Activated T-helper 1 cell treated with anti-CD3 and anti-CD28 coated beads, Interleukin-2, amount 50 U/mL, for 16 hours (primary cell): ENCODE measurements around the gene HERC2.
"Not testable (repeated sequence)": the region's sequence is repeated elsewhere in the genome, so short reads cannot be mapped to it uniquely, and the experiment has no call there.

Source experiments
- DNase-seq, 2 donors: peaks; one replicate each; pipeline ENCODE4 v3.0.0-alpha.2; 2020; ENCODE audit warnings: low read depth in 1 of 2, low spot score in 1 of 2

Gene HERC2

GRCh38 chr15:28322129-28322588, at the start of gene HERC2:
TSS of gene HERC2 (minus strand) at chr15:28322179. CDS start at chr15:28321433, 746 bp downstream.
- DNase-seq, result not testable (repeated sequence)

GRCh38 chr15:28365502-28365901, 43.5 kb upstream of the HERC2 start:
- DNase-seq, result not testable (repeated sequence)

GRCh38 chr15:28357984-28358383, 36.0 kb upstream of the HERC2 start, which contains the start of gene GOLGA6L24:
TSS of gene GOLGA6L24 (minus strand) at chr15:28358084. CDS start at chr15:28358023, 61 bp downstream.
- not testable (repeated sequence) for DNase-seq

GRCh38 chr15:28321358-28322078, 461 bp downstream of the HERC2 start:
- not testable (repeated sequence) for DNase-seq

- not testable (repeated sequence) for DNase-seq
Measured at GRCh38 chr15:28319725-28320124, 2.3 kb downstream of the HERC2 start.

GRCh38 chr15:28318828-28319227, 3.2 kb downstream of the HERC2 start:
- not testable (repeated sequence) for DNase-seq

GRCh38 chr15:28318122-28318521, 3.9 kb downstream of the HERC2 start:
- not testable (repeated sequence) for DNase-seq

- not testable (repeated sequence) for DNase-seq
Measured at GRCh38 chr15:28316958-28317357, 5.0 kb downstream of the HERC2 start.

GRCh38 chr15:28310454-28310853, 11.5 kb downstream of the HERC2 start:
- DNase-seq, result not testable (repeated sequence)

- not testable (repeated sequence) for DNase-seq
Measured at GRCh38 chr15:28308718-28309117, 13.3 kb downstream of the HERC2 start.

GRCh38 chr15:28305700-28306099, 16.3 kb downstream of the HERC2 start:
- DNase-seq, result not testable (repeated sequence)

GRCh38 chr15:28297434-28297833, 24.5 kb downstream of the HERC2 start:
- not testable (repeated sequence) for DNase-seq

GRCh38 chr15:28296814-28297213, 25.2 kb downstream of the HERC2 start:
- DNase-seq, result not testable (repeated sequence)

GRCh38 chr15:28295009-28295563, 26.9 kb downstream of the HERC2 start:
- not testable (repeated sequence) for DNase-seq

GRCh38 chr15:28294560-28294959, 27.4 kb downstream of the HERC2 start:
- DNase-seq, result not testable (repeated sequence)

GRCh38 chr15:28289694-28290463, 32.1 kb downstream of the HERC2 start:
- no peak for DNase-seq

GRCh38 chr15:28288830-28289693, 32.9 kb downstream of the HERC2 start:
- DNase-seq, result not testable (repeated sequence)

GRCh38 chr15:28286659-28287058, 35.3 kb downstream of the HERC2 start:
- DNase-seq, result not testable (repeated sequence)

GRCh38 chr15:28286031-28286430, 35.9 kb downstream of the HERC2 start:
- DNase-seq, result no peak

- no peak for DNase-seq
Measured at GRCh38 chr15:28281876-28282275, 40.1 kb downstream of the HERC2 start.

- DNase-seq, result no peak
Measured at GRCh38 chr15:28274635-28275034, 47.3 kb downstream of the HERC2 start.
